HT1080 (cell line): ENCODE results near the gene YDJC. TPM values are rescaled to one million over a fixed set of nuclear protein-coding genes. Genes with fewer than 3 reads are reported as not detected.
"Not testable (repeated sequence)": the region's sequence is repeated elsewhere in the genome, so short reads cannot be mapped to it uniquely, and the experiment has no call there.

Experiments used
- DNase-seq: peaks from one replicate; pipeline ENCODE4 v3.0.0-alpha.2; 2015; ENCODE audit warnings: low read depth
- total RNA-seq: library from RNA; depleted of rRNA; stranded (reverse); fragments of >200 nt; shearing (Covaris generic); gene quantifications from 2 replicates; pipeline ENCODE4 v1.2.3, GENCODE V29; 2014

YDJC gene
- total RNA-seq, 1 experiment from 2014 or later, result 77.4 TPM

DNA sequence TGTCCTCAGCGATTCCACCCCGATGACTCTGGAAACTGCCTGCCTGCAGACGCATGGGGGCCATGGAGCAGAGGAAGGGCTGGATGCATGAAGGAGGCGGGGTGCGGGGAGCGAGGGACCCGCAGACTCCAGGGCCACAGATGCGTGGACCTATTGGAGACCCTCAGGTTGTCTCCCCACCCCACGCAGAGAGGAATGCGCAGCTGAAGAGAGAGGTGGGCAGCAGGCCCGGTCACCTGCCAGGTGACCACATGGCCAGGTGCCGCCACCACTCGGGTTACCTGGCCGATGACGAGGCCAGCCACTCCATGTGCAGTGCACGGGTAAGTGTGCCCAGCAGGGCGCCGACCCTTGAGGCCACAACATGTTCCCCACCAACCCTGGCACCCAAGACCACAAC is 3.1 kb upstream of the YDJC start:
- DNase-seq, result no peak

DNA sequence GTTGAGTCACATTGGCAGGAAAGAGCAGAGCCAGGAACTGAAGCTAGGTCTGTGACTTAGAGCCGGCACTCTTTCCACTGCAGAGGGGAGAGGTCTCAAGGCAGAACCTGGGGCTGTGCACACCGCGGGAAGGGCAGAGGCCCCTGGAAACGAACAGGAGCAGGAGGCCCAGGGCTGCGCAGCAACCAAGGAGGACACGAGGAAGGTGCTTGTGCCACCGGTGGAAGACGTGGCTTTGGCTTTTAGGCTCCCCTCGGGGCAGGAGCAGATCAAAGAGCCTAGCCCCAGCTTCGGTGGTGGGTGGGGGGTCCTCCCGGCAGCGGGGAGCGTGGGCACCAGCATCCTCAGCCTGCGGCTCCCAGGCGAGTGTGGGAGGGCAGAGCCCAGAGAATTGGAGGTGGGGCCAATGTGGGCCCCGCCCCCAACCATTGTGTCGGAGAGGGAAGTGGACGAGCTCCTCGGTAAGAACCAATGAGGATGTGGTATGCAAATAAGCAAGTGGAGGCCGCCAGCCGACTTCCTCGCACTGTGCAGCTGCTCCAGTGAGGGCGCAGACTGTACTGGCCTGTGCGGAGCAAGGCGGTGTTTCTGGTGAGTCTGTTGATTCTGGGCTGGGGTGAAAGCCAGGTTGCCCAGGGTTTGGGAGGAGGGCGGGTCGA is 2.5 kb upstream of the YDJC start, which contains the start of gene CCDC116:
TSS of gene CCDC116 (plus strand) at position 524 of the 659 bp plus-strand sequence. CDS start 422 bp downstream, outside the sequence.
- peak; percentile 29 for DNase-seq

DNA sequence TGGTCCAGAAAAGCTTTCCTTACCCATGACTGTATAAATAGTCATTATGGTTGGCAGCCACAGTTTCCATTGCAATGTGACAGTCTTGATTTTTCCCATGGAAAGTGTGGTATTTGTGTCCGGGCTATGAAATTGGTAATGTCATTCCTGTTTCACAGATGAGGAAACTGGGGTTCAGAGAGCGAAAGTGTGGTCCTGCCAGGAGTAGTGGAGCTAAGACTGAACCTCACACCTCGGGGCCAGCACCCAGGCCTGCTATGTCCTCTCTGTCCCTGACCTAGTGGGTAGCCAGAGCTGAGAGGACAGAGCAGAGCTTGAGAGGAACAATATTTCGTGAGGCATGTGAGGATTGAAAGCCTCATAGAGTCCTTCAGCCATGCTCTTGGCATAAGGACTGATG is 1.2 kb upstream of the YDJC start:
- no peak for DNase-seq

DNA sequence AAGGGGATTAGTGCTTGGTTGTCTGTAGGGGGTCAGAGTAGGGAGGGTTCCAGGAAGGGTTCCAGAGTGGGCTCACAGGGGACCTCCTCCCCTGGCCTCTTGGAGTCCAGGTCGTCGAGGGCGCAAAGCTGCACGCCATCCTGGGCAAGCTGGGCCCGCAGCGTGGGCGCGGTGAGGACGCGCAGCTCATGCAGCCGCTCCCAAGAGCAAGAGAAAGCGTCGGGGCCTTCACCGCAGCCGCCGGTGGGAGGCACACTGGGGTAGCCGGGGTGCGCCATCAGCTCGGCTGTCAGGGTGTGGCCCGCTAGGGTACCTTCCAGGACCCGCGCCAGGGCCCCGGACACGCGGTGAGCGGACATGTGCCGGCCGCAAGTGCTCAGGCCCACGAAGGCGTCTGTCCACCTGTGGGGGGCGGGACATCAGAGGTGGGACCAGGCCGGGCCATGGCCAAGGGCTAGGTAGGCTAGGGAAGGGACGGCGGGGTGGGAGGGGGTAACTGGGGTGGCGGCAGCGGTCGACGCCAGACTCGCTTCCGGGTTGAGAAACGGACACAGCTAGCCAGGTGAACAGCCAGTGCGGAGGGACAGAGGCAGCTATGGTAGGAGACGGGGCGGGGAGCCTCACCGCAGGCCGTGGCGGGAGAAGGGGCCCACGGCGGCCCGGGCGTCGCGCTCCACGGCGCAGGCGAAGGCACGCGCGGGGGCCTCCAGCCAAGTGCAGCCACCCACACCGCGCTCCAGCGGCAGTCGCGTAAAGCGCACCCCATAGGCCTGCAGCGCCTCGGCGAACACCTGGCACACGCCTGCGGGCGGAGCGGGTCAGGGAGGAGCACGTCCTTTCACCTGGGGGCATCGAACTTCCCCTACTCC is 1.2 kb downstream of the YDJC start:
- no peak for DNase-seq

DNA sequence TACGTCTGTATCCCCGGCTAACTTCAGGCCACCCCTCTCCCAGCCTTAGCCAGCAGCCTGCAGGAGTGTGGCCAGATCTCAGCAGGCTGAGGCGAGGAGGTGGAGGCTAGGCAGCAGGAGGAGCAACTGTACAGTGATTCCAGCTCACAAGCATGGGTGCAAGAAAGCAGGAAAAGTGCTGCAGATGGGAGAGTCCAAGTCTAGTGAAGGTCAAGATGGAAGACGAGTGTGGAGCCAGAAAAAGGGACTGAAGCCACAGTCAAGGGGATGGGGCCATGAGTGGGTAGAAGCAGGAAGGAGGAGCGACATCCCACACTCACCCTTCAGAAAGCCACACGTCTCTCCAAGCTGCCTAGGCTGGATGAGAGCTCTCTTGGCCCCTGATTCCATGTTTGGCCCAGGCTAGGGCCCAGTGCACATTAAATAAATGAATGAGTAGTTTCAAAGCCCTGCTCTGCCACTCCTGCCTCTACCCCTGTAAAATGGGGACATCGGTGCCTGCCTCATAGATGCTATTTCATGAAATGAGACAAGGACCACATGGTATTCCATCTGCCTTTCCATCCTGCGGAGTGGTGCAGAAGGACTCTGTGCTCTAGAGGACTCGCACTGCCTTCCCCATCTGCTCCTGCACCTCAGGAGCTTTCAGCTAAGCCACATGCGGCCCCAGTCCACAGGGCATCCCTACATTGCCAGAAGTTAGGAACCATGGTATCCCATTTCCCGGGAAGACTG is 2.9 kb downstream of the YDJC start:
- DNase-seq, result no peak

DNA sequence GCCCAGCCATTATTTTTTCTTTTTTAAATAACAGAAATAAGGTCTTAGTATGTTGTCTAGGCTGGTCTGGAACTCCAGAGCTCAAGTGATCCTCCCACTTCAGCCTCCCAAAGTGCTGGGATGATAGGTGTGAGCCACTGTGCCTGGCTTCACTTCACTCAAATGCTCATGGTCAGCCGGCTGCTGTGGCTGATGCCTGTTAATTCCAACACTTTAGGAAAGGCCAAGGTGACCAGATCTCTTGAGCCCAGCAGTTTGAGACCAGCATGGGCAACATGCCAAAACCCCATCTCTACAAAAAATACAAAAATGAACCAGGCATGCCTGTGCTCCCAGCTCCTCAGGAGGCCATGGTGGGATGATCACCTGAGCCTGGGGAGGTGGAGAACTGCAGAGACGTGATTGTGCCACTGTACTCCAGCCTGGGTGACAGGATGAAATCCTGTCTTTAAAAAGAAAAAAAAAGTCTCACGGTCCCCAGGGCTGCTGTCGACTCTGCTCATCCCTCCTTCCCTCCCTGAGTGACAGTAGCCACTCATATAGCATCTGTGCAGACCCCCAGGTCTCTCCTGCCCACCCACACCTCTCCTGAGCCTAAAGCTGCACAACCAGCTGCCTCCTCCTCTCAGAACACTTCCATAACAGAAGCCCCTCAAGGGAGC is 3.6 kb downstream of the YDJC start:
- no peak for DNase-seq

DNA sequence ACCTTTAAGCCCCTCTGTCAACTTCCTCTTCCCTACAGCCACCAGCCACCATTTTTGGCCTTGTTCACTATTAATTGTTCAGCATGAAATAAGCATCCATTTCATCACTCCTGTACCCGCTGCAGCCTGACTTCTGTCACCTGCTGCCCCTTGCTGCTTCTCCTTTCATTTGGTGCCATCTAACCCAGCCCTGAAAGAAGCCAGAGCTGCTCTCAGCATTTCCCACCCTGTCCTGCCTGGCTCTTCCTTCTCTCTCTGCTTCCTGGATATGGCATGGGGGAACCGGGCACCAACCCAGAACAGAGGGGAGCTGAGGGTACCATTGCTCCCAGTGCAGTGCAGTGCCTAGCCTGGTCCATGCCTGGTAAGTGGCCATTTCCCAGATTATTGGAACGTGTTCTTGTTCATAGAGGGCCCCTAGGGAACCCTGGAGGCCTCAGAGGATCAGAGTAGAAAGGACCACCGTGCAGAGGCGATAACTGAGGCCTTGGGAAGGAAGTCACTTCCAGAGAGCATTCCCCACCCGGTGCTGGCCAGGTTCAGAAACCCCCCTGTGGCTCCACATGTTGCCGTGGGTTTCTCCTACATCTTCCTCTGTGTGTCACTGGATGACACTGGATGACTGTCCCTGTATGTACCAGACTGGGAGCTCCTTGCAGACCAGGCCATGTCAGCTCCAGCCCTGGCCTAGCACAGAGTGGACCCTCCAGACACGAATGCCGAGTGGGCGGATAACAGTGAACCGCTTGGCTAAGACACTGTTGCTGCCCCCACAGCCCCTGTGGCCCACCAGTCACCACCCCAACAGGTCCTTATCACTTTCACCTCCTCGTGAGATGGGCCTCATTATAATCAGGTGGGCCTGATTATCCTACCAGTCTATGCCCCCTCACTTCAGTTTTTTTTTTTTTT is 4.7 kb downstream of the YDJC start:
- DNase-seq, result no peak

DNA sequence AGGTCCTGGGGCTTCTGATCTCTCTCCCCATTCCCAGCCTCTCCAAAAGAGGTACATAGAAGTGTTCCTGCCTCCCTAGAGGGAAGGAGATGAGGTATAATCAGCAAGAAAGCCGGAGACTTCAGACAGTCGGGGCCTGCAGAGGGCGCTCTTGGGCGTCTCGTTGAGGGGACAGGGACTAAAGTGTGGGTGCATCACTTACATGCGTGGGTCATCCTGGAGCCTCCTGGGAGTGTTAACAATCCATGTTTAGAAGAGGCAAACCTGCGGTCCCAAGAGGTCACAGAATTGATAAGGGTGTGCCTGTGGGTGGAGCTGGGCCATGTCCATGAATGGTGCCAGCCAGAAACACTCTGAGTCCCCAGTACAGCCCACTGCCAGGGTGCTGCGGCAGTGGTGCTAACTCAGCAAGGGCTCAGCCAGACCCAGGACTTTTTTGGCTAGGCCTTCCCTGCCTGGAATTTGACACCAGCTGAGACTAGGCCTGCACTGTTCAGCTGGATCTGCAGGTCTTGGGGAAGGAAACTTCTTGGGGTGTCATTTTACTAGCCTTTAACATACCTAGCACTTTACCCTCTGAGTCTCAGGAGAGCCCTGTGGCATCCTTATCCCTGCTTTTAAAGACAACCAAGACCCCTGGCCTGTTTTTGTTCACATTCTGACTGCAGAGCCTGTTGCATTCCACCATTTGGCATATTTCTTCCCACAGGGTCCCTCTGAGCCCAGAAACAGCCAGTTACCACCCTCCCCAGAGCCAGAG is 5.5 kb downstream of the YDJC start:
- no peak for DNase-seq

DNA sequence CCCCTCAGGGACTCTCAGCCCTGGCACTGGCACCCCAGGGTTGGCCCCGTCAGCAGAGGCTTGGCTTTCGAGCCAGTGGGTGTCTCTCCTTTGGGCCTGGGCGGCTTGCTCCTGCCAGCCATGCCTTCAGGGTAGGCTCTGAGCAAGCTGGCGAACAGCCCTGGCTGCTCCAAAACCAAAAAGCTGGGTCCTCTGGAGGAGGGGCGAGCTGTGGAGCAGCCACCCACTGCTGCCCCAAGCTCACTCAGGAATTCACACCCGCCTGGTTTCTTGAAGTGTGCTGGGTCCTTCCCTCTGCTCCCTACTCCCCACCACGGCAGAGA is 6.2 kb downstream of the YDJC start:
- no peak for DNase-seq

DNA sequence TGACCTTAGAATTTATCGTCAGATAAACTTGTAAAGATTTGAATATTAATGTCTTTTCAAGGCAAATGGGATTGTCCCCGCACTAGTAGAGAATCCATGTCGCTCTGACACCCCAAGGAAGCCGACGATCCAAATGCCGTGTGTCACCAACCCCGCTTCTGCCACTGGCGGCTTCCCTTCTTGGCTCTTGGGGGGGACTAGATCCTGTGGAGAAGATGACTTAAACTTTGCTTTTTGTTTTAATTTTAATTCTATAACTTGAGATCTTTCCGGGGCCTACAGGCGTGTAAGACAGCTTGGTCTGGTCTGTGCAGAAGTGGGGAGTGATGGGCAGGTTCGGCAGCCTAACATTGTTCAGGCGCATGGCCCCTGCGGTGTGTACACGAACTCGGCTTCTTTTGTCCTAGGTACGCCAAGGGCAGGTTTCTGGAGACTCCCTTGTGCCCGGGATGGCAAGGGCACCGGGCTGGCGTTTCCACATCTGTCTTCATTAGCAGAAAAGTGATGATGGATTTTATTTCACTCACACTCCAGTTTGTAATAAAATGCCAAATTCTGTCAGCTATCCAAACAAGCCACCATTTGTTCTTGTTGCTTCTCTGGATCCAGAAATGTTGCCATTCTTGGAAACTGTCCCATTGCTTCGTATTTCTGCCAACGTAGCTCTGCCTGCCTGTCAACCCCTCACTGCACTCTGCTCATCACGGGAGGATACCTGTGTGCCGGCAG is 6.7 kb downstream of the YDJC start:
- DNase-seq, result no peak

DNA sequence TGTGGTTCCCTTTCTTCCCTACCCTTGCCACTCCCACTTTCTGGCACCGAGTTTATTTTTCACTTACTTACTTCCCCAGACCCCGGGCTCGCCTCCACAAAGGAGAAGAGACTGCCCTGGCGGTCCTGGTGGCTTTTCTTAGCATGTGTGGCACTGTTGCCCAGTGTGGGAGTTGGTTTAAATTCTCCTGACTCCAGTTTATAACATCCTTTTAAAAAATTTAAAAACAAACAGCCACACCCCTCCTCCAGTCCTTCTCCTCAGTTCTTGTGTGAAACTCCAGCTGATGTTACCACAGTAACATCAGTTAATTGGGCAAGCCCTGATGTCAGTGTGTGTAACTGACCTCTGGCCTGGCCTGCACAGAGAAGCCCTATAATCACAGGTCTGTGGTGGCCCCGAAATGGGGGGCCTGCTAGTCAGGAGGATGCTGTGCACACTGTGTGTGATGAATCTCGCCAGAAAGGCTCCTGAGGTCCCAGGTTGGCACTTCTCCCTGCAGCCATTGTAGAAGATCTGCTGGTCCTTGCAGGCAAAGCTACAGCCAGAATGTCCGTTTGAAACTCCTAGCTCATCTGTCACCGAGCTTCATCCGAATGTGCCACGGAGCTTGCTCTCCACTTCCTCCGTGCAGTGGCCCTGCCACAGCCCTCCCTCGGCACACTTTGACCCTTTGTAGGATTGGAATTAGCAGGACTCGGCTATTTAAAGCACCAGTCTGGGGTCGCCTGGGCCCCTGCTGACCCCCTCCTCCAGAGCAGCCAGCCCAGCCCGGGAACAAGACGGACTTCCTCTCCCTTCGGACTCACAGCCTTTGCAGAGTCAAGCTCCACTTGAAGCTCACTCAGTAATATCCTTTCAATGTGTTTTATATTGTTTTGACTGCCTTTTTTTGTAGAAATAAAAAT is 7.6 kb downstream of the YDJC start:
- no peak for DNase-seq

DNA sequence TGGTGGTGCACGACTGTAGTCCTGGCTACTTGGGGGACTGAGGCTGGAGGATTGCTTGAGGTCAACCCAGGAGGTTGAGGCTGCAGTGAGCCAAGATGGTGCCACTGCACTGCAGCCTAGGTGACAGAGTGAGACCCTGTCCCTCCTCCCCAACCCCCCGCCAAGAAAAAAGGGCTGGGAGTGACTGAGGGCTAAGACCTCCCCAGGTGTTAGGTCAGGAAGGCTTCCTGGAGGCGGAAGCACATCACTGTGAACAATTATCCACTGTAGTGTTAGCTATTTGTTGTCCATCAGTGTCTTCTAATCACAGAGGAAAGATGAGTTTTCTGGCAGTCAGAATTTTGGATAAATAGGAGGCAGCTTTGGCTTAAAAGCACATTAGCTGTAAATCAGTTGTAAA is 8.8 kb downstream of the YDJC start:
- no peak for DNase-seq

DNA sequence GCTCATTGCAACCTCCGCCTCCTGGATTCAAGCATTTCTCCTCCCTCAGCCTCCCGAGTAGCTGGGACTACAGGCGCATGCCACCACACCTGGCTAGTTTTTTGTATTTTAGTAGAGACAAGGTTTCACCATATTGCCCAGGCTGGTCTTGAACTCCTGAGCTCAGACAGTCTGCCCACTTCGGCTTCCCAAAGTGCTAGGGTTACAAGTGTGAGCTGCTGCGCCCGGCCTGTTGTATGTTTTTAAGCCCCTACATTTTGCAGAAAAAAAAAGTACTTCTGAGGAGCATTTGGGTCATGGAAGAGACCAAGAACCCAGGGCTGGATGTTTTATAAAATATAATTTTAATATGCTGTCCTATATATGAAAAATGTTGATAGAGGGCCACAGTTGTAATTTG is 12.5 kb downstream of the YDJC start:
- not testable (repeated sequence) for DNase-seq

DNA sequence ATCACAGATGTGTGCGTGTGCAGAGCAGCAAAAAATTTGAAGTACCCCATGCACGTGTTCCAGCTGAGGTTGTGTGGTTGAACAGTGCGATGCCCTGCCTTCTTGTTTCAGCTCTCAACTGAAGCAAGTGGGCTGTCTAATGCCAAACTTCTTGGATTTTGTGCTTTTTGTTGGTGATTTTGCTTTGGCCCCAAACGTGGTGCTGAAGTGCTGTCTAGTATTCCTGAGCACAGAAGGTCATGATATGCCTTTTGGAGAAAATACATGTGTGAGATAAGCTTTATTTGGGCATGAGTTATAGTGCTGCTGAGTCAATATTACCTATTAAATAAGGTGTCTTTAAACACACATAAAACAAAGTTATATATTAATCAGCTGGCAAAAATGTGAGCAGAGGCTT is 14.1 kb downstream of the YDJC start:
- no peak for DNase-seq

DNA sequence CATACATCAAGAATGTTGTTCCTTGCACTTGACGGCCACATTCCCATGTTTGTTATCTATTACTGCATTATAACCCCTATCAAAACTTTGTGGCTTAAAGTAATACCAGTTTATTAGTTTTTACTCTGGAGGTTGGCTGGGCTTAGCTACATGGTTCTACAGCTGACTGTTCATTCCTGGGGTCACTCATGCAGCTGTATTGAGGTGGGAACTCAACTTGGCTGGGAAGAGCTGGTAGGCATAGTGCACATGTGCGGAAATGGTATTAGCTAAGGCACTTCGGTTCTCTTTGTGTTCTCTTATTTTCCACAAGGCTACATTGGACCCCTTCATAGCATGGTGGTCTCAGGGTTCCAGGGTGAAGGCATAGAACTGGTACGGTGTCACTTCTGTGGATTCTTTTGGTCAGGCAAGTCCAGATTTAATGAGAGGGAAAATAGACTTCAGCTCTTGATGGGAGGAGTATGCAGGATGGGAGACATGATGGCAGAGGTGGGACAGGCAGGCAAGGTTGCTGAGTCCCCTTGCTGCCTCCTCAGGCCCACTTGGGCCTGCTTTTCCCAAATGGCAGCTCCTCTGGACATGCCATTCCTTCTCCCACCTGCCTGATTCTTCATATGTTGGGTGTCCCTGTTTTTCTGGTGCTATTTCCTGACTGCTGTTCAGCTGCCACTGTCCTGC is 16.1 kb downstream of the YDJC start:
- no peak for DNase-seq

DNA sequence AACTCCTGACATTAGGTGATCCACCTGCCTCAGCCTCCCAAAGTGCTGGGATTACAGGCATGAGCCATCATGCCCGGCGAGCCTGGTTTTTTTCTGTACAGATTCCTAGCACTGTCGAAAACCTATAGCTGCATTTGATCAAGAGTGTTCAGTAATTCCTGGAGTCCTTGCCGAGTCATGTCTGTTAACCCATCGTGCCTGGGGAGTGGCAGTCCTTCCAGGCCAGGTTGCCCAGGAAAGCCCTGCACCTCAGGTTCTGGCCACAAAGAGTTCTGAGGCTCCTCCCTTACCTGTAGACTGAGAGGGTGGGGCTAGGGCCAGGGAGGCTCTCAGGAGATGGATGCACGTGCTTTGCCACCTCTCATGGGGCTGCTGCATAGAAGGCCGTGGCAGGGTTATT is 17.0 kb downstream of the YDJC start:
- no peak for DNase-seq

DNA sequence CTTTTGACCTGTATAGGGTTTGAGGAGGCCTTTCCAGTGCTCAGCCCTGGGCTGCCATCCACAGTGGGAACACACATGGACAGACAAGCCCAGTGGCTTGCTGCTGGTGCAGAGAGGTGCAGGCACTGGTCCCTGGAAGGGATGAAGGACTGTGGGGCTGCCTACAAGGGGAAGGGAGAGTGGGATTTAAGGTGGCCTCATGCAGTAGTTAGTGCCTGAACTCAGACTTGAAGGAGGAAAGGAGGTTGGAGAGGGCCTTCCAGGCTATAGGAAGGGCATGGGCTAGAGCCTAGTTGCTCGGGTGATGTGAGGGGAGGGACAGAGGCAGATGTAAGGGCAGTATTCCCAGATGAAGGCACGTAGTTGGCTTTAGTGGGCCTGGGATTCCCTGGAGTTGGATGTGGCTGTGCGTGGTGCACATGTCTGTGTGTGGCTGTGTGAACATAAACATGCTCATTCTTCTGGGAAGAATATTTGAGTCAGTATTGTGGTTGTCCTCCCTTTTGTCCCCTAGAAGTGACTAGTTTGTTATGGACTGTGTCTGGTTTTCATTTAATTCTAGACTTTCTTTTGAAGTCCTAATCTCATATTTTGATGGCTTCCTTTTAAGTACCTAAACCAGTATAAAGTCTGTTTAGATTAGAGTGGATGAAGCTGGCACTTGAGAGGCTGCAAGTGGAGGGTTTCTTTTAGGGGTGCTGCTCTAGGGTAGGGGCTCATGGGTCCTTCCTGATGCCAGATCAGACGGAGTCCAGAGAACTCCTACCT is 18.4 kb downstream of the YDJC start:
- DNase-seq, result no peak
